ENCODE results near the gene TRHDE.
A peak's percentile ranks its signal among the peaks of the same experiment; 100 is the strongest.

TRHDE gene

GRCh38 chr12:72549184-72549583 lies 277.0 kb downstream of the TRHDE start:
- TF ChIP-seq CTCF (conservative IDR thresholded peaks at IDR 0.05; ENCODE audit: low read depth, low read length): no peak
- no peak for DNase-seq (ENCODE audit: low read depth)
- no peak overlapping the region for H3K4me3 ChIP-seq (ENCODE audit: low read depth, low read length)

DNA sequence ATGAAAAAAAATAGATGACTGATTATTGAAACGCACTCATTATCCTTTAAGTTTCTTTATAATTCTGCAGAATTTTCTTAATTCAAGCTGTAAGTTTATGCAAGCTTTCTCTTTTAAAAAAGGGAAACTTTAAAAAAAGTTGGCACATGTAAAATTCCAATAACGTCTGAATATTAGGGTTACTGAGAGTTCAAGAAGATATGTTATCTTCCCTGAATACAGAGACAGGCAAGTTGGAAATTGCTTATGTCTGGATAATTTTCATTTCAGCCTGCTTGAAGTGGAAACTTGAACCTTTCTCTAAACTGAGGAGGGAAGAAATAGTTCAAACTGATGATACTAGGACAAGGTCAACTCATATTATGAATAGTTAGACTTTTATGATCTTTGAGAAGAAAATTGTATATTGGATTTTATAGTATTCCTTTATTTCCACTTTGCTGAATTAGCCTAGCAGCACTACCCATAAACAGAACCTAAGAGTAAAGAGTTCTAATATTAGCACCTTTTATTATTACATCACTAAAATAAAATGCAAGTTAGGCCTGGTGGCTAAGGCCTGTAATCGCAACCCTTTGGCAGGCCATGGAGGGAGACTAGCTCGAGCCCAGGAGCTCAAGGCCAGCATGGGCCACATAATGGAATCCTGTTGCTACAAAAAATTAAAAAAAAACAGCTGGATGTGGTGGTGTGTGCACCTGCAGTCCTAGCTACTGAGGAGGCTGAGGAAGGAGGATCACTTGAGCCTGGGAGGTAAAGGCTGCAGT lies 288.0 kb downstream of the TRHDE start:
- no peak overlapping the region for H3K4me3 ChIP-seq (ENCODE audit: low read depth, low read length)
- no peak for DNase-seq (ENCODE audit: low read depth)
- peak; percentile 4 for TF ChIP-seq CTCF (conservative IDR thresholded peaks at IDR 0.05; ENCODE audit: low read depth, low read length)

GRCh38 chr12:72570601-72571000 lies 298.4 kb downstream of the TRHDE start:
- no peak for DNase-seq (ENCODE audit: low read depth)
- TF ChIP-seq CTCF (conservative IDR thresholded peaks at IDR 0.05; ENCODE audit: low read depth, low read length): peak; percentile 23
- H3K4me3 ChIP-seq (ENCODE audit: low read depth, low read length): no peak overlapping the region

- DNase-seq (ENCODE audit: low read depth): no peak
- TF ChIP-seq CTCF (conservative IDR thresholded peaks at IDR 0.05; ENCODE audit: low read depth, low read length): no peak
- no peak overlapping the region for H3K4me3 ChIP-seq (ENCODE audit: low read depth, low read length)
These were observed 302.0 kb downstream of the TRHDE start for GRCh38 chr12:72574138-72574537.

DNA sequence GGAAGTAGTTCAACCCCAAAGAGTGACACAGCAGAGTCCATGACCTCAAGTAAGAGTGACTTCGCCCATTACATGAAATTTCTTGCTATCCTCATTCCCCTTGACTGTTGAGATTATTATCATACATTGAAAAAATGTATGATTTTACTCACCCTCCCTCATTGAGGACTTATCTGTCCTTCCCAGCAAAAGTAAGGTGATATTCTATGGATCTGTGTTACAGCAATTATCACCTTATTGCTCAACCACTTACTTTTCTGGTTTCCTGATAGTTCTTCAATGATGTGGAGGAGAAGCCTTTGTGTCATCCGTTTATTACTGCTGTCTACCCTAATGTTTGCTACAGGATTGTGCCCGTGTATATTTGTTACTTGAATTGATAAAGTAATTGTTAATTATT lies 306.2 kb downstream of the TRHDE start:
- no peak for DNase-seq (ENCODE audit: low read depth)
- no peak overlapping the region for H3K4me3 ChIP-seq (ENCODE audit: low read depth, low read length)
- no peak for TF ChIP-seq CTCF (conservative IDR thresholded peaks at IDR 0.05; ENCODE audit: low read depth, low read length)

GRCh38 chr12:72586456-72586855 lies 314.3 kb downstream of the TRHDE start:
- TF ChIP-seq CTCF (conservative IDR thresholded peaks at IDR 0.05; ENCODE audit: low read depth, low read length): no peak
- H3K4me3 ChIP-seq (ENCODE audit: low read depth, low read length): no peak overlapping the region
- no peak for DNase-seq (ENCODE audit: low read depth)

DNA sequence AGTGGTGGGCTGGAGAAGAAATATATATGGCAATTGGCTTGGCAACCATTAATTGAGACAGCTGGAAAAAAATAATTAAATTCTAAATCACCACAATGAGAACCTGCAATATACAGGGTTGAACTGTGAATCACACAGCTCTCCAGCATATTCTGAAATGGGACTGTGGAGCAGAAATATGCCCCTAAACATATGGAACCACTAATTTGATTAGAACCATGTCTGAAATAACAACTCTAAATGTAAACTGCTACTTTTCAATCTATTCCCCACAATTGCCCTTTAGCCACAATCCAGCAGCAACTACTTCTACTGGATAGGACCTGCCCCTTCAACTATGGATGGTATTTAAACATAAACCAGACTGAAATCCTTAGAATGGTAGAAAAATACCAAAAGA lies 330.4 kb downstream of the TRHDE start:
- DNase-seq (ENCODE audit: low read depth): no peak
- TF ChIP-seq CTCF (conservative IDR thresholded peaks at IDR 0.05; ENCODE audit: low read depth, low read length): no peak
- no peak overlapping the region for H3K4me3 ChIP-seq (ENCODE audit: low read depth, low read length)

All from choroid plexus epithelial cell (primary cell).